Ectodermal cell (in vitro differentiated cells): ENCODE data around the gene MTMR1.

Source experiments
- H3K27ac ChIP-seq: 2 replicates; pipeline ENCODE4 v1.7.0; 2013; ENCODE audit warnings: mild to moderate bottlenecking, low read depth, low read length; ENCODE audit not compliant: insufficient read depth, poor library complexity, severe bottlenecking
- H3K27me3 ChIP-seq: 2 replicates; pipeline ENCODE4 v1.7.0; 2013; ENCODE audit warnings: mild to moderate bottlenecking, low read length; ENCODE audit not compliant: insufficient read depth, control insufficient read depth, poor library complexity, severe bottlenecking
- H3K36me3 ChIP-seq: one replicate; pipeline ENCODE4 v1.7.0; 2013; ENCODE audit warnings: low read length; ENCODE audit not compliant: control insufficient read depth, insufficient read depth
- H3K4me1 ChIP-seq: one replicate; pipeline ENCODE4 v1.7.0; 2013; ENCODE audit warnings: low read length; ENCODE audit not compliant: control insufficient read depth, insufficient read depth
- H3K4me3 ChIP-seq: 2 replicates; pipeline ENCODE4 v1.7.0; 2013; ENCODE audit warnings: low read depth, low read length, control low read depth; ENCODE audit not compliant: insufficient read depth
- H3K9me3 ChIP-seq: 2 replicates; pipeline ENCODE4 v1.7.0; 2013; ENCODE audit warnings: mild to moderate bottlenecking, low read length, moderate library complexity; ENCODE audit not compliant: control insufficient read depth
- WGBS, 2 experiments: methylation state at CpG; one replicate each; pipeline ENCODE4 v1.1.7; 2013; ENCODE audit warnings: missing lambda C conversion rate in 2 of 2; 5-methylcytosine and 5-hydroxymethylcytosine counted together

The MTMR1 gene

DNA sequence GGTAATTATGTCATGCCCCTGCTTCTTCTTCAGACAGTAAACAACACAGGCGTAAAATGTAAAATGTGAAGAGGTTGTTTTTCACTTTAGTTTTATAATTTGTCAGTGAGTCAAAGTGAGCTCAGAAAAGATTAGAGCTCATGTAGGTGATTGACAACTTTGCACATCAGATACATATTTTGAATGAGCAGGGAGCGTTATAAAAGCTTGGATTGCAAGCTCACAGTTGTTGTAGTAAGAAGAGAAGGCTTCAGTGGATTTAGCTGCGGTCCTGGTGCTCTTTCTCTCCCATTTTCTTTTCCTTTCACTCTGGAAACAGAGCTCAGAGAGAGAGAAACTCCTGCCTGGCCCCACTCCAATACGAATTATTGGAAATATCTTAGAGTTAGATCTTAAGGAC, 26.4 kb downstream of the MTMR1 start:
- Histone ChIP-seq H3K27ac (no peak overlapping the region), H3K4me3 (no peak overlapping the region), H3K9me3 (no peaks in the 10 kb centered on the region), H3K27me3 (no peaks in the 10 kb centered on the region), H3K4me1 (no peaks in the 10 kb centered on the region), H3K36me3 (no peaks in the 10 kb centered on the region)
- WGBS, 2 experiments: 91 to 100% methylated on average over 2 to 3 of the region's 4 CpGs

DNA sequence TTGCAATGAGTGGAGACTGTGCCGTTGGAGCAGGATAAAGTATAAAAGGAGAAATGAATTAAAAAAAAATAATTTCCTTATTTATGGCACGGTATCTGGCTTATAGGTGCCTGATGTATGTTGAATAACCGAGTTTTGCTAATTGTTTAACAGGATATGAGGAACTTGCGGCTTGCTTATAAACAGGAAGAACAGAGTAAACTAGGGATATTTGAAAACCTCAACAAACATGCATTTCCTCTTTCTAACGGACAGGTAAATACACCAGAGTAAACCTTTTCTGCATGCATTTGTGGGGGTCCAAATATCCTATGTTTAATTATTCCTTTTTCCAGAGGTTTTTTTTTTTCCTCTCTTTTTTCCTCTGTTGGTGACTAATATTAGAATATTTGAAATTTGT, 36.8 kb downstream of the MTMR1 start:
- no peak overlapping the region for H3K4me3 ChIP-seq
- no peak overlapping the region for H3K27ac ChIP-seq
- no peaks in the 10 kb centered on the region for H3K36me3 ChIP-seq
- 92 to 95% methylated on average over 4 to 5 of the region's 5 CpGs for WGBS, 2 experiments
- H3K9me3 ChIP-seq: no peaks in the 10 kb centered on the region
- no peaks in the 10 kb centered on the region for H3K4me1 ChIP-seq
- no peaks in the 10 kb centered on the region for H3K27me3 ChIP-seq

DNA sequence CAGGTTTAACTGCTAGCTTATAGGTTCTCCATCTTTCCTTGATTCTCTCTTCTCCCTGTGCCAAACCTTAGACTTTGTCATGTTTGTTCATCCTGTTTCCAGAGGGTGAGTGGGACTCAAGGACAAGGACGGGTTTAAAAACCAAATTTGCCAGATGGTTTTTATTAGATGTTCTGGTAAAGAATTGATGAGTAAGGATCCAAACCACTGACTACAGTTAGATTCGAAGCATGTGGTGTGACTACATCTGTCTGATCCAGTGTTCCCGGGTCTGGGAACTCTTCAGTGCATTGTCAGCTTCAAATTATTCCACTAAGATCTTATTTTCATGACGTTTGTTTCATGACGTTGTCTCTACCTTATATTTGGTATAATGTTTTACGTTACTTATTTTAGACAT, 37.5 kb downstream of the MTMR1 start:
- no peak overlapping the region for H3K4me3 ChIP-seq
- H3K9me3 ChIP-seq: no peaks in the 10 kb centered on the region
- WGBS, 2 experiments: 96% methylated on average over 3 of the region's 6 CpGs
- no peaks in the 10 kb centered on the region for H3K36me3 ChIP-seq
- no peaks in the 10 kb centered on the region for H3K4me1 ChIP-seq
- H3K27me3 ChIP-seq: no peaks in the 10 kb centered on the region
- H3K27ac ChIP-seq: no peak overlapping the region

DNA sequence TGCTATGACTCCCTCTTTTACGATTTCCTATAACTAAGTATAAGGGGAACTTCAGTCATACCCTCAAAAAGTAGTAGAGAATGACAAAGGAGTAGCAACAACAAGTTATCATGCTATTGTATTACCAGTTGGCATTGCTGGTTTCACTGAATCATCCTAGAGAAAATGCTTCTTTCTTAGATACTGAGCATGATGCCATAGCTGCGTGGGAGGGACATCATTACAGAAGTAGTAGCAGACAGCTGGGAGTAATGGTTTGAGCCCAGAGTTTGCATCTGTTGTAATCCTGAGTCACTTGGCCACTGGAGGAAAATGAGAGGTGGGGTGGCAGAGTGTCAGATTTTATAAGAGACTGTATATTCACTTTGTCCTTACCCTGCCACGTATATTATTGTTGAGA, 38.6 kb downstream of the MTMR1 start:
- Histone ChIP-seq H3K27me3 (no peaks in the 10 kb centered on the region), H3K27ac (no peak overlapping the region), H3K9me3 (no peaks in the 10 kb centered on the region), H3K4me3 (no peak overlapping the region), H3K36me3 (no peaks in the 10 kb centered on the region), H3K4me1 (no peaks in the 10 kb centered on the region)
- WGBS, 2 experiments: 91 to 100% methylated on average over 3 of the region's 3 CpGs

DNA sequence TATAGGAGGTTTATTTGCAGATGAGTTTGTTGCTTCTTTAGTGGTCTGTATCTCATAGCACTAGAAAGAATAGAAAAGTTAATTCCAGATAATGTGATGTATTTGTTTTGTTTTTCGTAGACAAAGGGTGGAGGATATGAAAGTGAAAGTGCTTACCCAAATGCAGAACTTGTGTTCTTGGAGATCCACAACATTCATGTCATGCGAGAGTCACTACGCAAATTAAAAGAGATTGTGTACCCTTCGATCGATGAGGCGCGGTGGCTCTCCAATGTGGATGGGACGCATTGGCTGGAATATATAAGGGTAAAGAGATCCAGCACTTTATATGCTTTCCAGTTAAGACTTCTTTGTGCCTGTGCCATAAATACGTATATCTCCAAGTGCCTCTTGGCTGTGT, 43.3 kb downstream of the MTMR1 start:
- no peaks in the 10 kb centered on the region for H3K9me3 ChIP-seq
- 98 to 99% methylated on average over 8 to 9 of the region's 9 CpGs for WGBS, 2 experiments

DNA sequence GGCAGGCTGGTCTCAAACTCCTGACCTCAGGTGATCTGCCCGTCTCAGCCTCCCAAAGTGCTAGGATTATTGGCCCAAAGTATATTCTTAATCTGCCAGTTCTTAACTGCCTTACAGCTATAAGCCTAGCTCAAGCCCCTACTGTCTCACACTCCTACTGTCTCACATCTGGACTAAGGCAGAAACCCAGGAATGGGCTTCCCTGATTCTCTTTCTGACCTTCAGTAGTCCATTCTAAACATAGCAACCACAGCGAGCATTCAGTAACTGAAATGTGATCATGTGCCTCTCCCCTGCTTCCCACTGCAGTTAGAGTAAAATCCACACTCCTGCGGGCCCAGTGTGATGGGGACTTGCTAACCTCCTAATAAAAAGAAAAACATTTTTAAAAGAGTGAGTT, 58.9 kb downstream of the MTMR1 start:
- Histone ChIP-seq H3K27ac (no peak overlapping the region), H3K4me1 (no peaks in the 10 kb centered on the region), H3K36me3 (no peaks in the 10 kb centered on the region), H3K4me3 (no peak overlapping the region), H3K27me3 (no peaks in the 10 kb centered on the region), H3K9me3 (no peaks in the 10 kb centered on the region)
- 96 to 98% methylated on average over 2 of the region's 3 CpGs for WGBS, 2 experiments

More for the DNA sequence above, 43.3 kb downstream of the MTMR1 start:
- no peak overlapping the region for H3K27ac ChIP-seq
- no peaks in the 10 kb centered on the region for H3K4me1 ChIP-seq
- H3K36me3 ChIP-seq: no peaks in the 10 kb centered on the region
- no peak overlapping the region for H3K4me3 ChIP-seq
- H3K27me3 ChIP-seq: no peaks in the 10 kb centered on the region

DNA sequence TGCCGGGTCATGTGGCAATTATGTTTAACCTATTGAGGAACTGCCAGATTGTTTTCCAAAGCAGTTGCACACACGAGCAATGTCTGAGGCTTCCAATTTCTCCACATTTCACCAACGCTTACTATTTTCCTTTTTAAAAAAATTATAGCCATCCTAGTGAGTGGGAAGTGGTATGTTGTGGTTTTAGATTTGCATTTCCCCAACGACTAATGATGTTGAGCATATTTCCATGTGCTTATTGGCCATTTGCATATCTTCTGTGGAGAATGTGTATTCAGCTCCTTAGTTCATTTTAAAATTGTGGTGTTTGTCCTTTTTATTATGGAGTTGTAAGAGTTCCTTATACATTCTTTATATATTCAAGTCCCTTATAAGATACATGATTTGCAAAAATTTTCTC, 60.2 kb downstream of the MTMR1 start:
- H3K36me3 ChIP-seq: no peaks in the 10 kb centered on the region
- H3K27ac ChIP-seq: no peak overlapping the region
- no peaks in the 10 kb centered on the region for H3K4me1 ChIP-seq
- H3K27me3 ChIP-seq: no peaks in the 10 kb centered on the region
- H3K9me3 ChIP-seq: no peaks in the 10 kb centered on the region
- no peak overlapping the region for H3K4me3 ChIP-seq
- 93 to 100% methylated on average over 3 of the region's 4 CpGs for WGBS, 2 experiments

DNA sequence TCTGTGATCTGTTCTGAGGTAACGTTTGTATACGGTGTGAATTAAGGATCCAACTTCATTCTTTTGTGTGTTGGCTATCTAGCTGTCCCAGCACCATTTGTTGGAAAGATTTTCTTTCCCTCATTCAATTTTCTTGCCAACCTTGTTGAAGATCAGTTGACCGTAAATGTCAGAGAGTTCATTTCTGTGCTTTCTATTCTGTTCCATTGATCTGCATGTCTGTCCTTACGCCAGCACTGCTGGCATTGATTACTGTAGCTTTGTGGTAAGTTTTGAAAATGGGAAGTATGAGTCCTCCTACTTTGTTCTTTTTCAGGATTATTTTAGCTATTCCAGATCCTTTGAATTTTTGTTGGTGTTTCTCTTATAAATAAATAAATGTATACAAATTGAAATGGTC, 60.8 kb downstream of the MTMR1 start:
- no peaks in the 10 kb centered on the region for H3K9me3 ChIP-seq
- no peak overlapping the region for H3K27ac ChIP-seq
- no peaks in the 10 kb centered on the region for H3K36me3 ChIP-seq
- H3K4me1 ChIP-seq: no peaks in the 10 kb centered on the region
- H3K27me3 ChIP-seq: no peaks in the 10 kb centered on the region
- 99 to 100% methylated on average over 3 to 4 of the region's 4 CpGs for WGBS, 2 experiments
- H3K4me3 ChIP-seq: no peak overlapping the region

DNA sequence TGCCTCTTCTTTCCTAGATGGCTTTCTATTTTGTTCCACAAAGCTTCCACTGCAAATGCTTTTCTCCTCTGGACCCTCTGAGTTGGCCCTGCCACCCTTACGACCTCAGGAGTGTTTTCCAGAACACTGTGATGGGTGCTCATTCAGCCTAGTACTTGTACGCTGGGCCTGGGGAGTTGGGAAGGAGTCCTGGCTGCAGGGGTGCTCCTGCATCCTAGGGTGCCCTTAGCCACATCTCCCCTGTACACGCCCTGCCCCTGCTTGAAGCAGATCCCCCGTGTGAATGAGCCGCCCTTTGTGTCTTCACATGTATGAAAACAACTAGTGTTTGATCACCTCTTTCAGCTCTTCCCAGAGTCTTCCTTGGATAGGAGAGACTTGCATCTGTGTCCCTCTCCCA, 64.2 kb downstream of the MTMR1 start:
- H3K36me3 ChIP-seq: no peaks in the 10 kb centered on the region
- WGBS, 2 experiments: 93 to 95% methylated on average over 5 of the region's 5 CpGs
- no peaks in the 10 kb centered on the region for H3K9me3 ChIP-seq
- H3K4me1 ChIP-seq: no peaks in the 10 kb centered on the region
- H3K27ac ChIP-seq: no peak overlapping the region
- no peak overlapping the region for H3K4me3 ChIP-seq
- H3K27me3 ChIP-seq: no peaks in the 10 kb centered on the region

DNA sequence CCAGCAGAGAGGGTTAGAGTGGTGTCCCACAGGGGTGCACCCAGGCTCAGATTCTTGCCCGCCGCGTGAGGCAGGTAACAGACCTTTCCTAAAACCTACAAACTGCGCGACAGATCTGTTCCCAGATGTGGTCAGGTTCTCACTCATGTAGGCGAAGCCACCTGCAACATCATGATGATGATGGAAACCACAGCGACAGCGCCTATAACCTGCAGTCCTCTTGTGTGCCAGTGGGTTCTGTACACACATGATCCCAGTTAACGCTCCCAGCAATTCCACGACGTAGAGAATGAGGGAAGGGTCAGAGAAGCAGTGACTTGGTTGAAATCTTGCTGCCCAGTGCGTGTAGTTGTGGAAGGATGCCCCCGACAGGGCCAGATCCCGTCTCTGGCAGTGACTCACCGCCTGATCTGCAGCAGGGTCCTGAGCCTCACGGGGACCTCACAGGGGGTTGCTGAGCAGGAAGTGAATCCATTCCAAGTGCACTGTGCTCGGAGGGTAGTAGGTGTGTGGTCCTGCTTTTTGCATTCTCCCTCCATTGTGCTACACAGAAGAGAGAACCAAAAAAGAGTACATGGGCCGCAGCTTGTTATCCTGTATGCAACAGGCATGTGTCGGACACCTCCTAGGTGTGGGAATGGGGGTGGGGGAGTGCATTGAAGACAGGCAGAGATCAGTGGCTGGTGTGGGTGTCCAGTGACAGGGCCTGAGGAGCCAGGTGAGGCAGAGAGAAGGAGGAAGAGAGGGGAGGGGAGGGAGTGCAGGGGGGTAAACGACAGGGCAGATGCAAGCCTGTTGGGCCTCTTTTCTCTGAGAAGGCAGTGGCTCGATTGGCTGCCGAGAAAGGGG, 66.6 kb downstream of the MTMR1 start:
- H3K4me1 ChIP-seq: no peaks in the 10 kb centered on the region
- no peak overlapping the region for H3K27ac ChIP-seq
- H3K36me3 ChIP-seq: no peaks in the 10 kb centered on the region
- 84 to 86% methylated on average over 22 of the region's 22 CpGs for WGBS, 2 experiments
- H3K27me3 ChIP-seq: no peaks in the 10 kb centered on the region
- no peaks in the 10 kb centered on the region for H3K9me3 ChIP-seq
- H3K4me3 ChIP-seq: no peak overlapping the region
